ENCODE results near the gene LAYN.

LAYN gene

DNA sequence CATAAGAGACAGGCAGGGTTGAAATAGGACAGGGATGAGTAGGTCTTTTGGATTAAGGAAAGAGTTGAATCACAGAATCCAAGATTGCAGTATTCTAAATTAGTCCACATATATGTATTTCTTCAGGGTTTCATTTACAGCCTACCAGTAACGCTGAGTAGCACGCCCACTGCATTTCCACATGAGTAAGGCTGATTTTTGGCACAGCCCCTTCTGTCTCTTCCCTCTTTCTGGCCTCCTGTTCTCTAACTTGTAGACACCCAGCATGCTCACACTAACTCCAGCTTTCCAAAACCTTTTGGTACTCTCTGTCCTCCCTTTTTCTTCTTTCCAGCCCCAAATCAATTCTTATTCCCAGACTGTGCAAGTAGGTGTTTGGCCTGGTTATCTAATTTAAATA, 58.0 kb downstream of the LAYN start:
- no peak for DNase-seq

DNA sequence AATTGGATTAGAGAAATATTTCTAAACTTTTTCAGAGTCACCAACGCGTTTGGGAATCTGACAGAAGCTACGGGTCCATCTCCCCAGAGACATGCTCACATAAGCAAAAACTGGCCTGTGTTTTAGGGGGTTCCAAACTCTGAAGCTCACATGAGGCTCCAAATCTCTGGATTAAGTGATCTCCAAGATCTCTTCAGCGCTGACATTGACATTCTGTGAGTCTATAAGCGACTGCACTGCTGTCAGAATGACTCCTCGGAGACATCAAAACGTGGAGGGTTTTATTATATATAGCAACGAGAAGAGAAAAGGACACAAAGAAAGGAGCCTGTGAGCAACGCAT, 61.1 kb downstream of the LAYN start:
- DNase-seq: no peak

DNA sequence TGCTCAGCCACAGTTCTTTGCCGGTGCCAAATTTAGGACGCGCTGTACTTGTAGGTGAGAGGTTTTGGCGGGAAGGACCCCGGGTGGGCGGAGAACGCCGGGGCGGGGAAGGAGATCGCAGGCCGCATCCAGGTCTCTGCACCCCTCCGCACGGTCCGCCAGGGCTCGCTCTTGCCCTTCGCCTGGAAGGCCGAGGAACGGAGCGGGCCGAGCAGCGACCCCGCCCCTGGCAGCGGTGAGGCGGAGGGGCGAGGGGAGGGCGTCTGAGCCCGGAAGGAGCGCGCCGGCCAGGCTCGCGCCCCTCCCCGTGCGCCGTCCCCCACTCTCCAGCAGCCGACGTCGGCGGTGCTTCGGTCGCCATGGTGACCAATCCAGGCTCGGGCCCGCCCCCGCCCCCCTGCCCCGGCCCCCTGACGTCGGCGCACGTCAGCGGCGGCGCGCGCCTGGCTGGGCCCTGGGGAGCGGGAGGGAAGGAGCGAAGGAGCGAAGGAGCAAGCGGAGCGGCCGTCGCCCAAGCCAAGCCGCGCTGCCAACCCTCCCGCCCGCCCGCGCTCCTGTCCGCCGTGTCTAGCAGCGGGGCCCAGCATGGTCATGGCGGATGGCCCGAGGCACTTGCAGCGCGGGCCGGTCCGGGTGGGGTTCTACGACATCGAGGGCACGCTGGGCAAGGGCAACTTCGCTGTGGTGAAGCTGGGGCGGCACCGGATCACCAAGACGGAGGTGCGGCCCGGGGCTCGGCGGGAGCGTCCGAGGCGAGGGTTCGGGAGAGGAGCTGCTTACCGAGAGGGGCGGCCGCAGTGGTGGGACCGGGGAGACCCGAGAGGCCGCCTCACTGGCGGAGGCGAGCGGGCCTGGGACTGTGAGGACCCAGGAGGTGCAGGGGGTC, 61.7 kb downstream of the LAYN start, which contains the start of gene SIK2:
Gene SIK2, plus strand, starts transcription at position 471 of the 886 bp plus-strand sequence. Its CDS starts 115 bp downstream, at position 586.
- peak; percentile 98 for DNase-seq

DNA sequence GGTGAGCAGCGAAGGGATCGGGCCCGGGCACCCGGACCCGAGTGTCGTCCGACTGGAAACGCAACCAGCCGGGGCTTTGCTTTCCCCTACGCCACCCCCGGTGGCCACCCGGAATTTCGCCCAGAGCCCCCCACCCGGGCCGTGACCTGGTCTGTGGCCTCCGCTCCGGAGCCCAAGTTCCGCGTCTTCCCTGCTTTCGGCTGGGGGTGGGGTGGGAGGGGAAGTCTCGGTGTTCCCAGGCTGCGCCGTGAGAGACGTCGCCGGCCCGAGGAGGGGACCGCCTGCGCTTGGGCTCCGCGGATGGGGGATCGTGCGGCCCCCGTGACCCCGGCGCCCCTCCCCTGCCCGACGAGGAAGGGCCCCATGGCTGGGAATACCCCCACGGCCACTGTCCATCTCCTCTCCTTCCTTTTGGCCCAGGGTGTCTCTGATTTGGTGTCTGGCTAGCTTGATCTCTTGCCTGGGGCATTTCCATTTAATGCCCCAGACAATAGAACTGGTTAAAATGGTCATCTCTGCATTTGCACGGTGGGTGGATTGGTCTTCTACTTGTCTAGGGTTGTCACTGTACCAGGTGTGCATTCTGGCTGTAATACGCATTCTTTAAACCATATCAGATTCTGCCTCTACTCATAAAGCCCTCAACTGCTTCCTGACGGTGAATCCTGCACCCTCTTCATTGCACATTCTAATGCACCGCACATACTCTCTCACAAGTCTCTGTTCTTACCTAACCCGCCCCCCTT, 62.5 kb downstream of the LAYN start:
- no peak for DNase-seq

DNA sequence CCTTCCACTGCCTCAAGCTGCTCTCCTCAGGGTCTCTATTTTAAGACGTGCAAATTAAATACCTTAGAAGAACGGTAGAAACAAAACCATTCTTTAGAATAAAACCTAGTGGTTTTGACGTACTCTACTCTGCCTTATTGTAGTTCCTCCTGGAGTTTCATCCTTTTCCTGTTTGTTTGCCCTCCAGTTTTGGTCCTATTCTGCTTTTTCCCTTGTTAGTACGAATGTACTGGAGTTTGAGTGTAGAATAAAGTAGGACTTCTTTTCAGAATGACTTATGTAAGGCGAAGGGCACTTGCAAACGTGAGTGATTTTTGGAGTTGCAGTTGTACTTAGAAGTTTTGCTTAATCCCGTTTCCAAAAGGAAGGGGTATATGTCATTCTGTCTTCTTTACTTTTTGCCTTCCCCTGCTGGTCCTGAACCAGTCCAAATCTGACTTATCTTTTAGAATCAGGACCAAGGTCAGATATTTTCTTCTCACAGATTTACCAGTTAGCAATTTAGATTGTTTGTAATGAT, 63.2 kb downstream of the LAYN start:
- no peak for DNase-seq

DNA sequence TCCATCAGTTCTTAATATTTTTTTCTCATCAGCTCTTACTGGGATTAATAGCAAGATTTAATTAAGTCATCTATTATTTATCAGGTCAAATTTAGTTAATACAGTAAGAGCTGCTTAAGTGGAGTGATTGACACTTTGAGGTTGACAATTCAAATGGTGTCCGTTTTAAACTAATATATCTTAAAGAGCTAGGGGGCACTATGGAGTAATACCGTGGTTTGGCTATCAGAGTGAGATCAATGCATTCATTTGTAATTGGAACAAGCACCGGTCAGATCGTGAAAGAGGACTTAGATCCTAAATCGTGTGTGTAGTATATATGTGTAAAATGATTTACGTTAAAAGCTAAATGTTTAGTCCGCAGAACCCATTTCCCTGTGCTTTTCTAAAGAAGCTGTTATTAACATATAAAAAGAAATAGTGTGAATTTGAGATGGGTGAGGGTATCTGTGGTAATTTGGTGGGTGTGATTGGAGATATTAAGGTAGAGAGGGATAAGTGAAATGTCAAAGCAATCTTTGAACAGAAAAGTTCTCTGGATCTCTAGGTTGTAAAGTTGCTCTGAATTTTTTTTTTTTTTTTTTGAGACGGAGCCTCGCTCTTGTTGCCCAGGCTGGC, 64.0 kb downstream of the LAYN start:
- peak; percentile 60 for DNase-seq

DNA sequence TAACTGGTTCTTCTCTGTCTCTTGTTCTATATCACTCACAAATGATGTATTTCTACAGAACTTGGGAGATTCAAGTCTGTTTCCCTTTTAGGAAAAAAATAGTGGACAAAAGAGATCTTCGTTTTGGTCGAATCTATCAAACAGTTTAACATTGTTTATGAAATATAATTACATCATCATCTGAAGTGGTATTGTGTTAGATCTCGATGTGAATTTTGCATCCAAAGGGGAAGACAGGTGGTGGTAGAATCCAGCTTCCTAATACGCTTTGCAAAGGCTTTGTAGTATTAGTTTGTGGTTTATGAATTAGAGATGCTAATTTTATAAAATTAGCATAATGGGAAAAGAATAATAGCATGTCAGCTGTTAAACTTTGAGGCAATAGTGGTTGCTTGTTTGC, 65.2 kb downstream of the LAYN start:
- DNase-seq: peak; percentile 24

DNA sequence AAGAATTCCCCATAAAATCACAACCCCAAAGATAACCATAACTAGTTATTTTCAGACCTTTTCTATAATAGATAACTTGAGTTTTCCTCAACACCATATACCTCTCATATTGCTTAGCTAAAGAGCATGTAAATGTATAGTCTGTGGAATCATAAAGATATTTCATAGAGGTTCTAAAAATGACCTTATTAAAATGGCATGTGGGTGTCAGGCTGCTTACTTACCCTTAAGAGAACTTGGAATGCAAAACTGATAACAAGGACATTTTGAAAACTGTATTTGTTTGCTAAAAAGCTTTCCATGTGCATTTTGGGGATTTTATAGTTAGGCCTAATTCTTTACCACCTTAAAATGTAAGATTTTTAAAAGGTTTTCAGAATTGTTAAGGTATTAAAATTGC, 66.5 kb downstream of the LAYN start:
- no peak for DNase-seq

DNA sequence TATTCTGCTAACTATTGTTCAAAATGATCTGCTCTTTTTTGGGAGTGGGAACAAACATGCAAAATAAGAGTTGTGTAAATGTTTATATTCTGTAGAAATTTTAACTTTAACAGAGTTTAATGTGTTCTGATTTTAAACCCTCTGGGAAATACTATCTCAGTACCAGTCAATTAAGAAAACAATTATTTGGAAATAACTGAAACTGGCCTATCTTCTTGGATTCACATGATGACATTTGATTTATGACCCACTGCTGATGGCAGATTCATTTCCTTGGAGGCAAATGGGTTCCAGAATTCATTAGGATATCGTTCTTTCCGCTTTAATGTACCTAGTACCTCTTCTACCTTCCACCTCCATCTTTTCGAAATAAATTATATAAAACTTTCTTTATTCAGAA, 67.2 kb downstream of the LAYN start:
- no peak for DNase-seq

Data from NCI-H1105 (cell line).